ENCODE data around the gene IFNA10.
"Not testable (repeated sequence)": the region's sequence is repeated elsewhere in the genome, so short reads cannot be mapped to it uniquely, and the experiment has no call there.

DNA sequence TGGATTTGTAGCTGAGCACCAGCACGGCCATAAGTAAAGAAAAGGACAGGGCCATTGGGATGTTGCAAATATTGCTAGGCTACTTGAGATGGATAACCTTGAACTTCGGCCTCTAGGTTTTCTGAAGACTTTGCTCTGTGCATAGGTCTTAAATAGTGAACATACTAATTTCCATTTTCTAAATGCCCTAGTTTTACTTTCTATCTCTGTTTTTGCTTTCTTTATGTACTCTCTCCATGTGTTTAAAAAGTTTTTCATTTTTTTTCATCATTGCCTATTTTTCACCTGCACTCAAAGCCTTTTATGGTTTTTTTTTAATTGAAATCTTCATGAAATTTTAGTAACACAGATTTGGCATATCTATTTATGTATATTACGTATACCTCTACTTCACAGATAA, at the start of gene IFNA10:
- TF ChIP-seq SMC3 (IDR thresholded peaks at IDR 0.05; ENCODE audit: low read depth, low read length); POLR2A (IDR thresholded peaks at IDR 0.05; ENCODE audit: low read depth, low read length); NFE2L2 (IDR thresholded peaks at IDR 0.05; ENCODE audit: low read depth, low read length); CEBPB (IDR thresholded peaks at IDR 0.05; ENCODE audit: low read depth, low read length); MAZ (IDR thresholded peaks at IDR 0.05; ENCODE audit: borderline replicate concordance, low read depth, low read length); RAD21 (IDR thresholded peaks at IDR 0.05; ENCODE audit: low read length); MAFK (IDR thresholded peaks at IDR 0.05; ENCODE audit: low read depth, low read length); BHLHE40 (IDR thresholded peaks at IDR 0.05; ENCODE audit: low read depth, low read length); RFX5 (IDR thresholded peaks at IDR 0.05; ENCODE audit: low read depth, low read length); RCOR1 (IDR thresholded peaks at IDR 0.05; ENCODE audit: insufficient replicate concordance, low read length); FOS (IDR thresholded peaks at IDR 0.05; ENCODE audit: low read depth, low read length): not testable (repeated sequence)
- TF ChIP-seq, protein P1, sequence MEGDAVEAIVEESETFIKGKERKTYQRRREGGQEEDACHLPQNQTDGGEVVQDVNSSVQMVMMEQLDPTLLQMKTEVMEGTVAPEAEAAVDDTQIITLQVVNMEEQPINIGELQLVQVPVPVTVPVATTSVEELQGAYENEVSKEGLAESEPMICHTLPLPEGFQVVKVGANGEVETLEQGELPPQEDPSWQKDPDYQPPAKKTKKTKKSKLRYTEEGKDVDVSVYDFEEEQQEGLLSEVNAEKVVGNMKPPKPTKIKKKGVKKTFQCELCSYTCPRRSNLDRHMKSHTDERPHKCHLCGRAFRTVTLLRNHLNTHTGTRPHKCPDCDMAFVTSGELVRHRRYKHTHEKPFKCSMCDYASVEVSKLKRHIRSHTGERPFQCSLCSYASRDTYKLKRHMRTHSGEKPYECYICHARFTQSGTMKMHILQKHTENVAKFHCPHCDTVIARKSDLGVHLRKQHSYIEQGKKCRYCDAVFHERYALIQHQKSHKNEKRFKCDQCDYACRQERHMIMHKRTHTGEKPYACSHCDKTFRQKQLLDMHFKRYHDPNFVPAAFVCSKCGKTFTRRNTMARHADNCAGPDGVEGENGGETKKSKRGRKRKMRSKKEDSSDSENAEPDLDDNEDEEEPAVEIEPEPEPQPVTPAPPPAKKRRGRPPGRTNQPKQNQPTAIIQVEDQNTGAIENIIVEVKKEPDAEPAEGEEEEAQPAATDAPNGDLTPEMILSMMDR (conservative IDR thresholded peaks at IDR 0.05; ENCODE audit: low read depth, low read length): not testable (repeated sequence)
- TF ChIP-seq, protein P2, sequence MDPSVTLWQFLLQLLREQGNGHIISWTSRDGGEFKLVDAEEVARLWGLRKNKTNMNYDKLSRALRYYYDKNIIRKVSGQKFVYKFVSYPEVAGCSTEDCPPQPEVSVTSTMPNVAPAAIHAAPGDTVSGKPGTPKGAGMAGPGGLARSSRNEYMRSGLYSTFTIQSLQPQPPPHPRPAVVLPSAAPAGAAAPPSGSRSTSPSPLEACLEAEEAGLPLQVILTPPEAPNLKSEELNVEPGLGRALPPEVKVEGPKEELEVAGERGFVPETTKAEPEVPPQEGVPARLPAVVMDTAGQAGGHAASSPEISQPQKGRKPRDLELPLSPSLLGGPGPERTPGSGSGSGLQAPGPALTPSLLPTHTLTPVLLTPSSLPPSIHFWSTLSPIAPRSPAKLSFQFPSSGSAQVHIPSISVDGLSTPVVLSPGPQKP (IDR thresholded peaks at IDR 0.05; ENCODE audit: borderline replicate concordance, low read depth, low read length): not testable (repeated sequence)
- TF ChIP-seq, protein P3, sequence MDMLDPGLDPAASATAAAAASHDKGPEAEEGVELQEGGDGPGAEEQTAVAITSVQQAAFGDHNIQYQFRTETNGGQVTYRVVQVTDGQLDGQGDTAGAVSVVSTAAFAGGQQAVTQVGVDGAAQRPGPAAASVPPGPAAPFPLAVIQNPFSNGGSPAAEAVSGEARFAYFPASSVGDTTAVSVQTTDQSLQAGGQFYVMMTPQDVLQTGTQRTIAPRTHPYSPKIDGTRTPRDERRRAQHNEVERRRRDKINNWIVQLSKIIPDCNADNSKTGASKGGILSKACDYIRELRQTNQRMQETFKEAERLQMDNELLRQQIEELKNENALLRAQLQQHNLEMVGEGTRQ (IDR thresholded peaks at IDR 0.05; ENCODE audit: low read depth, low read length): not testable (repeated sequence)
